ENCODE results near the gene CLTC.

CLTC gene

DNA sequence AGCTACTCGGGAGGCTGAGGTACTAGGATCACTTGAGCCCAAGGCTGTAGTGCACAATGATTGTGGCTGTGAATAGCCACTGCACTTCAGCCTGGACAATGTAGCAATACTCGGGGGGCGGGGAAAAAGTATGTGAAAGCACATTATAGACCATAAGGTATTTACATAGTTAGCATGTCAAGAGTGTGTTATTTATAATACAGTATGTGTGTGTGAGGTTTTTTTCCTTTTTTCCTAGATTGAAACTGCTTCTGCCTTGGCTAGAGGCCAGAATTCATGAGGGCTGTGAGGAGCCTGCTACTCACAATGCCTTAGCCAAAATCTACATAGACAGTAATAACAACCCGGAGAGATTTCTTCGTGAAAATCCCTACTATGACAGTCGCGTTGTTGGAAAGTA lies 57.0 kb downstream of the CLTC start:
- TF ChIP-seq FOXP2 (optimal IDR thresholded peaks at IDR 0.05; ENCODE audit: borderline replicate concordance, extremely low read depth, extremely low read length, insufficient read depth) (no peak), TAF1 (IDR thresholded peaks at IDR 0.05; ENCODE audit: borderline replicate concordance, insufficient read depth, low read length) (no peak), SIN3A (IDR thresholded peaks at IDR 0.05; ENCODE audit: borderline replicate concordance, insufficient read depth, low read length) (no peak), POLR2AphosphoS5 (IDR thresholded peaks at IDR 0.05; ENCODE audit: low read depth, low read length) (no peak)
- TF ChIP-seq, protein P1, sequence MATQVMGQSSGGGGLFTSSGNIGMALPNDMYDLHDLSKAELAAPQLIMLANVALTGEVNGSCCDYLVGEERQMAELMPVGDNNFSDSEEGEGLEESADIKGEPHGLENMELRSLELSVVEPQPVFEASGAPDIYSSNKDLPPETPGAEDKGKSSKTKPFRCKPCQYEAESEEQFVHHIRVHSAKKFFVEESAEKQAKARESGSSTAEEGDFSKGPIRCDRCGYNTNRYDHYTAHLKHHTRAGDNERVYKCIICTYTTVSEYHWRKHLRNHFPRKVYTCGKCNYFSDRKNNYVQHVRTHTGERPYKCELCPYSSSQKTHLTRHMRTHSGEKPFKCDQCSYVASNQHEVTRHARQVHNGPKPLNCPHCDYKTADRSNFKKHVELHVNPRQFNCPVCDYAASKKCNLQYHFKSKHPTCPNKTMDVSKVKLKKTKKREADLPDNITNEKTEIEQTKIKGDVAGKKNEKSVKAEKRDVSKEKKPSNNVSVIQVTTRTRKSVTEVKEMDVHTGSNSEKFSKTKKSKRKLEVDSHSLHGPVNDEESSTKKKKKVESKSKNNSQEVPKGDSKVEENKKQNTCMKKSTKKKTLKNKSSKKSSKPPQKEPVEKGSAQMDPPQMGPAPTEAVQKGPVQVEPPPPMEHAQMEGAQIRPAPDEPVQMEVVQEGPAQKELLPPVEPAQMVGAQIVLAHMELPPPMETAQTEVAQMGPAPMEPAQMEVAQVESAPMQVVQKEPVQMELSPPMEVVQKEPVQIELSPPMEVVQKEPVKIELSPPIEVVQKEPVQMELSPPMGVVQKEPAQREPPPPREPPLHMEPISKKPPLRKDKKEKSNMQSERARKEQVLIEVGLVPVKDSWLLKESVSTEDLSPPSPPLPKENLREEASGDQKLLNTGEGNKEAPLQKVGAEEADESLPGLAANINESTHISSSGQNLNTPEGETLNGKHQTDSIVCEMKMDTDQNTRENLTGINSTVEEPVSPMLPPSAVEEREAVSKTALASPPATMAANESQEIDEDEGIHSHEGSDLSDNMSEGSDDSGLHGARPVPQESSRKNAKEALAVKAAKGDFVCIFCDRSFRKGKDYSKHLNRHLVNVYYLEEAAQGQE (IDR thresholded peaks at IDR 0.05; ENCODE audit: insufficient read depth in 1 of 2, low read depth in 2 of 2, low read length in 2 of 2): no peak

DNA sequence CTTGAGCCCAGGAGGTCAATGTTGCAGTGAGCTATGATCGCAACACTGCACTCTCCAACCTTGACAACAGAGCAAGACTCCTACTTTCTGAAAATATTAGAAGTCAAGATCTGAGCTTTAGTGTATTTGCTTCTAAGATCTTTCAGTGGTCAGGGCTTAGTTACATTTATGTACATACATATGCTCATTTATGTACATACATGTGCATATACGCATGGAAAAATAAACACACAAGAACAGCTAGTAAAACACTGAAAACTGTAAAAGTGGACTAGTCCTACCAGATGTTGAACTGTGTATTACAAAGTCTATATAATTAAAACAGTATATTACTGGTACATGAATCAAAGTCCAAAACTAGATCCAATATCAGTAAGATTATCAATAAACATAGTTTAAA lies 59.2 kb downstream of the CLTC start:
- TF ChIP-seq, protein P1 (IDR thresholded peaks at IDR 0.05; ENCODE audit: insufficient read depth in 1 of 2, low read depth in 2 of 2, low read length in 2 of 2): no peak

DNA sequence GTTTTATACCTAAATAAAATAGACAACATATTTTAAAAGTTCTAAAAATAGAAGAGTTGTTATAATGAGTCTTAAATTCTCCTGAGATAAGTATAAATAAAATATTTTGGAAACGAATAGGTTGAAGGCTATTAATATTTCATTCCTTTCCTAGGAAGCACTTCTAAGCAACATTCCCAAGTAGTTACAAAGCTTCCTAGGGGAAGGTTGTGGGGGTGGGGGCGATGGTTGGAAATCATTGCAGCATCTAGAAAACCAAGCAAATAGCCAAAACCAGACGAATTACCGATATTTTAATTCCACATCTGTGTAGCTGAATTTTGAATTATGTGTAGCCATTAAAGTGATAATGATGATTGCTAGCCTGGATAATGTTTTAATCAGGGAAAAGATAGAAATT lies 60.6 kb downstream of the CLTC start:
- TF ChIP-seq POLR2AphosphoS5 (IDR thresholded peaks at IDR 0.05; ENCODE audit: low read depth, low read length) (no peak), SIN3A (IDR thresholded peaks at IDR 0.05; ENCODE audit: borderline replicate concordance, insufficient read depth, low read length) (no peak), TAF1 (IDR thresholded peaks at IDR 0.05; ENCODE audit: borderline replicate concordance, insufficient read depth, low read length) (no peak)
- TF ChIP-seq, protein P1 (IDR thresholded peaks at IDR 0.05; ENCODE audit: insufficient read depth in 1 of 2, low read depth in 2 of 2, low read length in 2 of 2): no peak

DNA sequence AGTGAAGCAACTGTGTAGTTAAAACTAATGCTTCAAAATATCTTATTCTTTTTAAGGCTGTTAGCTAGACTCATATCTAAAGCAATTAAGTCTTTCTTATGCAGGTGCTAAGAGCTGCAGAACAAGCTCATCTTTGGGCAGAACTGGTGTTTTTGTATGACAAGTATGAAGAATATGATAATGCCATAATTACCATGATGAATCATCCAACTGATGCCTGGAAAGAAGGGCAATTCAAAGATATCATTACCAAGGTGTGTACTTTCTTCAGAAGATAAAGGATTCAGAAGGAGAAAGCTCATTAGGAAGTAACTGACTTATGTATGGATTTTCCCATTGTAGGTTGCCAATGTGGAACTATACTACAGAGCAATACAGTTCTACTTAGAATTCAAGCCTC lies 63.6 kb downstream of the CLTC start:
- no peak for TF ChIP-seq TAF1 (IDR thresholded peaks at IDR 0.05; ENCODE audit: borderline replicate concordance, insufficient read depth, low read length)
- no peak for TF ChIP-seq FOXP2 (optimal IDR thresholded peaks at IDR 0.05; ENCODE audit: borderline replicate concordance, extremely low read depth, extremely low read length, insufficient read depth)
- TF ChIP-seq POLR2AphosphoS5 (IDR thresholded peaks at IDR 0.05; ENCODE audit: low read depth, low read length): no peak
- TF ChIP-seq, protein P1 (IDR thresholded peaks at IDR 0.05; ENCODE audit: insufficient read depth in 1 of 2, low read depth in 2 of 2, low read length in 2 of 2): no peak
- no peak for TF ChIP-seq SIN3A (IDR thresholded peaks at IDR 0.05; ENCODE audit: borderline replicate concordance, insufficient read depth, low read length)

DNA sequence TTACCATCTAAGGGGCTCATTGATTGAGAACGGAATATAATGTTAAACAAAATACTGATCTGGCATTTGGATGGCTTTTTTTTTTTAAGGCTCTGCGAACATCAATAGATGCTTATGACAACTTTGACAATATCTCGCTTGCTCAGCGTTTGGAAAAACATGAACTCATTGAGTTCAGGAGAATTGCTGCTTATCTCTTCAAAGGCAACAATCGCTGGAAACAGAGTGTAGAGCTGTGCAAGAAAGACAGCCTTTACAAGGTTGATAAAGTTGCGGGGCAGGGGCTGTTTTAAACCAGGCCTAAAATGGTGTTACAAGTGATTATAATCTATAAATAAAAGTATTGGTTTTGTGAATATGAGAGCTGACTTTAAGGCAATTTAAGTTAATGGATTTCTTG lies 65.3 kb downstream of the CLTC start:
- TF ChIP-seq POLR2AphosphoS5 (IDR thresholded peaks at IDR 0.05; ENCODE audit: low read depth, low read length): no peak
- no peak for TF ChIP-seq FOXP2 (optimal IDR thresholded peaks at IDR 0.05; ENCODE audit: borderline replicate concordance, extremely low read depth, extremely low read length, insufficient read depth)
- TF ChIP-seq TAF1 (IDR thresholded peaks at IDR 0.05; ENCODE audit: borderline replicate concordance, insufficient read depth, low read length): no peak
- TF ChIP-seq, protein P1 (IDR thresholded peaks at IDR 0.05; ENCODE audit: insufficient read depth in 1 of 2, low read depth in 2 of 2, low read length in 2 of 2): no peak
- TF ChIP-seq SIN3A (IDR thresholded peaks at IDR 0.05; ENCODE audit: borderline replicate concordance, insufficient read depth, low read length): no peak
